ENCODE data around the gene C1orf105.

C1orf105 gene

DNA sequence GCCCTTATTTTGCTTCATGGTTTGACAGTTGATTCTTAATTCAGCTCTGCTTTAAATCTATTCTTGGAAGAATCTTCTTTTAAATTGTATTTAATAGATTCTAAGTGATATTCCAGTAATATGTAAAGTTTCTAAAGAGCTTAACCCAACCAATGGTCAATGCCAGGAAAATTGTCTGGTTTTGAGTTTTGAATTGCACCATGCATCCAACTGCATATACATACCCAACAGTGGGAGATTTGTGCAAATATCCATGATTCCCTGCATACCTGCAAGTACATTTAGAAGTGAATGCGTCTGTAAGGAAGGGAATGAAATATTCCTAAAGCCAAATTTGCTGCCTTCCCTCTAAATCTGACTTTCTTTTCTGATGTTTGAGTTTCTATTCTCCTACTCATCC, 35.8 kb upstream of the C1orf105 start:
- Histone ChIP-seq H3K4me1 (ENCODE audit: control insufficient read depth, insufficient read depth, low read length) (no peaks in the 10 kb centered on the region), H3K9ac (ENCODE audit: low read length) (no peak overlapping the region), H3K36me3 (ENCODE audit: control insufficient read depth, insufficient read depth, low read length) (no peaks in the 10 kb centered on the region), H3K9me3 (ENCODE audit: control insufficient read depth, low read length) (no peaks in the 10 kb centered on the region), H3K27me3 (ENCODE audit: control insufficient read depth, insufficient read depth, low read length) (no peaks in the 10 kb centered on the region), H3K4me3 (ENCODE audit: low read length) (no peak overlapping the region)

GRCh38 chr1:172386046-172386445, 34.4 kb upstream of the C1orf105 start:
- Histone ChIP-seq H3K4me3 (ENCODE audit: low read length) (no peak overlapping the region), H3K9ac (ENCODE audit: low read length) (no peak overlapping the region), H3K9me3 (ENCODE audit: control insufficient read depth, low read length) (no peaks in the 10 kb centered on the region), H3K4me1 (ENCODE audit: control insufficient read depth, insufficient read depth, low read length) (no peaks in the 10 kb centered on the region), H3K36me3 (ENCODE audit: control insufficient read depth, insufficient read depth, low read length) (no peaks in the 10 kb centered on the region), H3K27me3 (ENCODE audit: control insufficient read depth, insufficient read depth, low read length) (no peaks in the 10 kb centered on the region)

DNA sequence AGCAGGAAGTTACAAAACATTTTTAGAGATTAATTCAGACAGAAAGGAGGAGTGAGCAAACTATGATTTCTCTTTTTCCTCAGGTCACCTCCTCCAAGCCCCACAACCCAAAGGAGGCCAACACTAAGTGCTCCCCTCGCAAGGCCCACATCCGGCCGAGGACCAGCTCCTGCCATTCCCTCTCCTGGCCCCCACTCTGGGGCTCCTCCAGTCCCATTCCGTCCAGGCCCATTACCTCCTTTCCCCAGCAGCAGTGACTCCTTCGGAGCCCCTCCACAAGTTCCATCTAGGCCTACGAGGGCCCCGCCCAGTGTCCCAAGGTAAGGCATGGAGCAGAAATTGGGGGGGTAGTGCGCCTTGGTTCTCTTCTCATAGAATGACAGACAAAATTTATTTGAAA, 32.0 kb upstream of the C1orf105 start:
- Histone ChIP-seq H3K4me1 (ENCODE audit: control insufficient read depth, insufficient read depth, low read length) (no peaks in the 10 kb centered on the region), H3K4me3 (ENCODE audit: low read length) (no peak overlapping the region), H3K9me3 (ENCODE audit: control insufficient read depth, low read length) (no peaks in the 10 kb centered on the region), H3K36me3 (ENCODE audit: control insufficient read depth, insufficient read depth, low read length) (no peaks in the 10 kb centered on the region), H3K9ac (ENCODE audit: low read length) (no peak overlapping the region), H3K27me3 (ENCODE audit: control insufficient read depth, insufficient read depth, low read length) (no peaks in the 10 kb centered on the region)

DNA sequence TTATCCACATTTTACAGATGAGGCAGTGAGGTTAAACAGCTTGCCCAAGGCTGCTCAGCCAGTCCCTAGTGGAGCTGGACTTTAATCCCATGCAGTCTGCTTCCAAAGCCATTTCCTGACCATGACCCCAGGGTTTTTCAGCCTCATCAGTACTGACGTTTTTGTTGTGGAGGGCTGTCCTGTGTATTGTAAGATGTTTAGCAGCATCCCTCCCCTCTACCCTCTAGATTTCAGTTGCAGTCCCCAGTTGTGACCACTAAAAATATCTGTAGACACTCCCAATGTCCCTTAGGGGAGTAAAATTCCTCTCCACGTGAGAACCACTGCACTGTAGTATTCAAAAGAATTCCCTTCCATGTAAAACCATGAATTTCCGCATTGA, 30.2 kb upstream of the C1orf105 start:
- Histone ChIP-seq H3K36me3 (ENCODE audit: control insufficient read depth, insufficient read depth, low read length) (no peaks in the 10 kb centered on the region), H3K9ac (ENCODE audit: low read length) (no peak overlapping the region), H3K27me3 (ENCODE audit: control insufficient read depth, insufficient read depth, low read length) (no peaks in the 10 kb centered on the region), H3K9me3 (ENCODE audit: control insufficient read depth, low read length) (no peaks in the 10 kb centered on the region), H3K4me3 (ENCODE audit: low read length) (no peak overlapping the region), H3K4me1 (ENCODE audit: control insufficient read depth, insufficient read depth, low read length) (peaks cover 4% of the 10 kb centered on the region)

- Histone ChIP-seq H3K4me3 (ENCODE audit: low read length) (no peak overlapping the region), H3K9me3 (ENCODE audit: control insufficient read depth, low read length) (no peaks in the 10 kb centered on the region), H3K9ac (ENCODE audit: low read length) (no peak overlapping the region), H3K27me3 (ENCODE audit: control insufficient read depth, insufficient read depth, low read length) (no peaks in the 10 kb centered on the region), H3K36me3 (ENCODE audit: control insufficient read depth, insufficient read depth, low read length) (no peaks in the 10 kb centered on the region), H3K4me1 (ENCODE audit: control insufficient read depth, insufficient read depth, low read length) (peaks cover 4% of the 10 kb centered on the region)
Observed at GRCh38 chr1:172390683-172391551, 29.6 kb upstream of the C1orf105 start.

DNA sequence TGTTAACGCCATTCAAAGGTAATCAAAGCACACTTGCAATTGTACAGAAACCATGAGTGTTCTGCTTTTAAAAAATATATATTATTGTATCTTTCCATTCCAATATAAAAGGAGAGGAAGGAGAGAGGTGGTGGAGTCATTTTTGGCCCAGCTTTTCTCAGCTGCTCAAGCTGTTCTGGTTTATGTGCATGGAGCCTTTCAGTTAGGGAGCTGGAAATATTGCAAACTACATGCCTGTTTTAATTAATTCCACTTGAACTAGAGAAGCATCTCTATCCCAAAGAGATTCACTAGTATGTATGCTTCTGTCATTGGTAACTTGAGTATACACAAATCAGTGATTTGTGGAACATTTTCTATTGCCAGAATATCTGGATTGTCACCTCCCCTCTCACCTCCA, 28.5 kb upstream of the C1orf105 start:
- Histone ChIP-seq H3K27me3 (ENCODE audit: control insufficient read depth, insufficient read depth, low read length) (no peaks in the 10 kb centered on the region), H3K9me3 (ENCODE audit: control insufficient read depth, low read length) (no peaks in the 10 kb centered on the region), H3K4me1 (ENCODE audit: control insufficient read depth, insufficient read depth, low read length) (peaks cover 4% of the 10 kb centered on the region), H3K36me3 (ENCODE audit: control insufficient read depth, insufficient read depth, low read length) (no peaks in the 10 kb centered on the region), H3K4me3 (ENCODE audit: low read length) (no peak overlapping the region), H3K9ac (ENCODE audit: low read length) (no peak overlapping the region)

DNA sequence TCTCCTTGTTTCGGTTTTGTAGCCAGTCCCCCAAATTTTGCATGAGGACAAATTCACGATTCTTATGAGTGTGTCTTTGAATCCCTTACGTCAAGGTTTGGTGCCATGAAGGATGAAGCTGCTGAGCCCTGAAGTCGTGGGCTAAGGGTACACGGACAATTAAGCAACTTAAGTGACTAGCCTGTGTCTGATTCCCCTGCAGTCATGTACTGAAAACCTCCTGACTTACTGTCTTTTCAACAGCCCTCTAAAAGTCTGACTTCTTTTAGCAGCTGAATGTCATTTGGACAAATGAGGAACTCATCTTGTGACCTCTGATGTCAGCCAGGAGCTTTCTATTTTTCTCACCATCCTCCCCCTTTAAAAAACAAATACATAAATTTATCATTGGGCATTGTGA, 27.1 kb upstream of the C1orf105 start:
- H3K4me3 ChIP-seq (ENCODE audit: low read length) = no peak overlapping the region
- H3K27me3 ChIP-seq (ENCODE audit: control insufficient read depth, insufficient read depth, low read length) = no peaks in the 10 kb centered on the region
- no peak overlapping the region for H3K9ac ChIP-seq (ENCODE audit: low read length)
- H3K36me3 ChIP-seq (ENCODE audit: control insufficient read depth, insufficient read depth, low read length) = no peaks in the 10 kb centered on the region
- H3K4me1 ChIP-seq (ENCODE audit: control insufficient read depth, insufficient read depth, low read length) = peaks cover 4% of the 10 kb centered on the region
- H3K9me3 ChIP-seq (ENCODE audit: control insufficient read depth, low read length) = no peaks in the 10 kb centered on the region

DNA sequence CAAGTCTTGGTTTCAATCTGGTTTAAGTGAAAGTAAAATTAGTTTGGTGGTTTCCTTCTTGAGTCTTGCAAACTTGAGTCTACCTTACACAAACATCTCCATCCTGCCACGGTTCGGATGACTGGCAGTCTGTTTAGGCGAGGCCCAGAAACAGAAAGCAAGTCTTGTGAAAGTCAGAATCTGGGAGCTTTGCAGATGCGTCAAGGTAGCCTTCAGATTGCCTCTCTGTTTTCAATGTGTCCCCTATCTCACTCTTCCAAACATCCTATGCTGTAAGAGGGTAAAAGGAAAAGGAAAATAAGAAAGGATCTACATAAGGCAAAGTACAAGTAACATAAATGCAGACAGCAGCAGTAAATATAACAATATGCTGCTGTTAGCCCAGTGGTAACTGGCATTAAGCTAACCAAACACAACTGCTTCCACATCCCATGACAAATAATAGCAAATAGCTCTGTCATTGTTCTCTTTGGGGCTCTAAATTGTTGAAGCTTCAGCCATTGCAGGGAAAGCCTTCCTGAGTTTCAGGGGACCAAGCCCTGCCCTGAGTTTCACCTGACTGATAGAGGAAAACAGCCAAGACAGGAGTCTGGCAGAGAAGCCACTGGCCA, 26.2 kb upstream of the C1orf105 start:
- H3K27me3 ChIP-seq (ENCODE audit: control insufficient read depth, insufficient read depth, low read length) = no peaks in the 10 kb centered on the region
- H3K36me3 ChIP-seq (ENCODE audit: control insufficient read depth, insufficient read depth, low read length) = no peaks in the 10 kb centered on the region
- H3K9me3 ChIP-seq (ENCODE audit: control insufficient read depth, low read length) = no peaks in the 10 kb centered on the region
- no peak overlapping the region for H3K4me3 ChIP-seq (ENCODE audit: low read length)
- peaks cover 6% of the 10 kb centered on the region for H3K4me1 ChIP-seq (ENCODE audit: control insufficient read depth, insufficient read depth, low read length)
- H3K9ac ChIP-seq (ENCODE audit: low read length) = no peak overlapping the region

- no peak overlapping the region for H3K9ac ChIP-seq (ENCODE audit: low read length)
- no peaks in the 10 kb centered on the region for H3K9me3 ChIP-seq (ENCODE audit: control insufficient read depth, low read length)
- H3K4me1 ChIP-seq (ENCODE audit: control insufficient read depth, insufficient read depth, low read length) = peaks cover 7% of the 10 kb centered on the region
- H3K4me3 ChIP-seq (ENCODE audit: low read length) = no peak overlapping the region
- H3K36me3 ChIP-seq (ENCODE audit: control insufficient read depth, insufficient read depth, low read length) = no peaks in the 10 kb centered on the region
- no peaks in the 10 kb centered on the region for H3K27me3 ChIP-seq (ENCODE audit: control insufficient read depth, insufficient read depth, low read length)
Observed at GRCh38 chr1:172394811-172395210, 25.7 kb upstream of the C1orf105 start.

DNA sequence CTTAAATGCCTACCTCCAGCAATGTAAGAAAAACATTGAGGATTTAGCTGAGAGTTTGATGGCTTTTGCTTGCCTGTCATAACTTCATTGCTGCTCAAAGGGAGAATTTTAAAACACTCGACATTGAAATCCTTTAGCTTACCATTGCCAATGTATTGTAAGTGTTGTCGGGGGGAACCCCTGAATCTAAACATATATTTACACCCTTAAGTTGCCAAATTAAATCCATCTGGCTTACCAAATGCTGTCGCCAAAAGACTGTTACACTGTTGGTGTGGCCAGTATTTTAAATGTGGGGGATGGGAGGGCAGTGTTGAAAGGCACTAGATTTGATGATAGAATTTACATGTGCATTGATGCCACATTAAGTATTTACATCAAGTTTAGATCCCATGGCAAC, 24.9 kb upstream of the C1orf105 start:
- H3K9ac ChIP-seq (ENCODE audit: low read length) = no peak overlapping the region
- no peak overlapping the region for H3K4me3 ChIP-seq (ENCODE audit: low read length)
- H3K36me3 ChIP-seq (ENCODE audit: control insufficient read depth, insufficient read depth, low read length) = no peaks in the 10 kb centered on the region
- no peaks in the 10 kb centered on the region for H3K9me3 ChIP-seq (ENCODE audit: control insufficient read depth, low read length)
- peaks cover 7% of the 10 kb centered on the region for H3K4me1 ChIP-seq (ENCODE audit: control insufficient read depth, insufficient read depth, low read length)
- H3K27me3 ChIP-seq (ENCODE audit: control insufficient read depth, insufficient read depth, low read length) = no peaks in the 10 kb centered on the region

DNA sequence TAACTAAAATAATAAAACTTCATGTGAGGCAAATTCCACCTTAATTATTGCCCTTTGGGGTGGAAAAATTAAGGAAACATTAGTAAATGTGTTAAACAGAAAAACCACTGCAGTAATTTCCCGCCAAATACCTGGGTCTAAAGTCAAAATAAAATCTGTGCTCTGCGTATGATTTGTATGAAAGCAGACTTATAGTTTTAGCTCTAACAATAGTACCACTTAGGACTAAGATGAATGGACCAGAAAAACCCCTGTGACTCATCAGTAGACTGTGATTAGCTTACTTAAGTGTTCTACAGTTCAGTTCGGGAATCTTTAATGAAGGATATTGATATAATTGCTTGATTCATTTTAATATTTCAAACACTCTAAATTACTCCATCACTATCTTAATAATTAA, 23.3 kb upstream of the C1orf105 start:
- Histone ChIP-seq H3K36me3 (ENCODE audit: control insufficient read depth, insufficient read depth, low read length) (no peaks in the 10 kb centered on the region), H3K9me3 (ENCODE audit: control insufficient read depth, low read length) (no peaks in the 10 kb centered on the region), H3K4me1 (ENCODE audit: control insufficient read depth, insufficient read depth, low read length) (peaks cover 7% of the 10 kb centered on the region), H3K9ac (ENCODE audit: low read length) (no peak overlapping the region), H3K4me3 (ENCODE audit: low read length) (no peak overlapping the region), H3K27me3 (ENCODE audit: control insufficient read depth, insufficient read depth, low read length) (no peaks in the 10 kb centered on the region)

GRCh38 chr1:172397633-172398032, 22.9 kb upstream of the C1orf105 start:
- peaks cover 7% of the 10 kb centered on the region for H3K4me1 ChIP-seq (ENCODE audit: control insufficient read depth, insufficient read depth, low read length)

More at GRCh38 chr1:172397633-172398032, 22.9 kb upstream of the C1orf105 start:
- Histone ChIP-seq H3K9me3 (ENCODE audit: control insufficient read depth, low read length) (no peaks in the 10 kb centered on the region), H3K27me3 (ENCODE audit: control insufficient read depth, insufficient read depth, low read length) (no peaks in the 10 kb centered on the region), H3K36me3 (ENCODE audit: control insufficient read depth, insufficient read depth, low read length) (no peaks in the 10 kb centered on the region), H3K4me3 (ENCODE audit: low read length) (no peak overlapping the region), H3K9ac (ENCODE audit: low read length) (no peak overlapping the region)

All from mucosa of stomach (tissue), 1 donor.